Tibial nerve (tissue), 4 donors: ENCODE data around the gene ID2. TPM values are rescaled to one million over a fixed set of nuclear protein-coding genes. Genes with fewer than 3 reads are reported as not detected.

Experiments
- DNase-seq, 2 donors: peaks; one replicate each; pipeline ENCODE4 v3.0.0-alpha.2; 2019; ENCODE audit warnings: low spot score in 2 of 2
- H3K27ac ChIP-seq, 4 donors: fragments of 200-600 bp; sonication (generic) in 3 of 4; one replicate each; pipeline ENCODE4 v1.5.1; 2017 to 2019; ENCODE audit warnings: mild to moderate bottlenecking in 1 of 4
- H3K27me3 ChIP-seq, 2 donors: fragments of 200-600 bp; sonication (generic) in 1 of 2; one replicate each; pipeline versions ENCODE4 v1.5.1 to v1.6.0; 2017 to 2019
- H3K36me3 ChIP-seq, 3 donors: fragments of 200-600 bp; sonication (generic); one replicate each; pipeline ENCODE4 v1.5.1; 2018 to 2019
- H3K4me1 ChIP-seq, 4 donors: fragments of 200-600 bp; sonication (generic) in 3 of 4; one replicate each; pipeline ENCODE4 v1.5.1; 2017 to 2019
- H3K4me3 ChIP-seq, 4 donors: fragments of 200-600 bp; sonication (generic) in 3 of 4; one replicate each; pipeline ENCODE4 v1.5.1; 2017 to 2019; ENCODE audit warnings: mild to moderate bottlenecking in 1 of 4, moderate library complexity in 1 of 4
- H3K9me3 ChIP-seq, 4 donors: fragments of 200-600 bp; sonication (generic) in 3 of 4; one replicate each; pipeline ENCODE4 v1.5.1; 2017 to 2019
- EP300 ChIP-seq, 2 donors: sonication (generic); formaldehyde crosslinking; IDR thresholded peaks; one replicate each; pipeline ENCODE4 v1.6.1; 2017; ENCODE audit warnings: antibody characterized with exemption in 2 of 2, mild to moderate bottlenecking in 1 of 2
- POLR2A ChIP-seq, 2 donors: fragments of 450-650 bp; IDR thresholded peaks; one replicate each; pipeline ENCODE4 v1.6.1; 2017; ENCODE audit warnings: antibody characterized with exemption in 2 of 2, mild to moderate bottlenecking in 2 of 2, moderate library complexity in 2 of 2
- WGBS, 2 donors: methylation state at CpG; one replicate each; pipeline ENCODE4 v1.1.5; 2018; 5-methylcytosine and 5-hydroxymethylcytosine counted together
- total RNA-seq, 4 donors: library from RNA; depleted of rRNA; stranded (reverse); fragments of >200 nt; gene quantifications; one replicate each; pipeline ENCODE4 v1.1.0, GENCODE V29; 2016
- TF ChIP-seq, protein P1 (sequence below), 5 experiments: fragments of 200-600 bp in 3 of 5; fragments of 450-650 bp in 2 of 5; sonication (generic) in 3 of 5; IDR thresholded peaks; one replicate each; pipeline ENCODE4 v1.5.1; 2016 to 2019; ENCODE audit warnings: antibody characterized with exemption in 5 of 5, mild to moderate bottlenecking in 3 of 5, moderate library complexity in 2 of 5

Gene ID2
- total RNA-seq, 4 donors from 2014 or later, result 145 to 208 (median 166) TPM

- peaks cover 0 to 53% (median 17%) of the 10 kb centered on the region in 4 donors for H3K4me1 ChIP-seq
- TF ChIP-seq, protein P1, sequence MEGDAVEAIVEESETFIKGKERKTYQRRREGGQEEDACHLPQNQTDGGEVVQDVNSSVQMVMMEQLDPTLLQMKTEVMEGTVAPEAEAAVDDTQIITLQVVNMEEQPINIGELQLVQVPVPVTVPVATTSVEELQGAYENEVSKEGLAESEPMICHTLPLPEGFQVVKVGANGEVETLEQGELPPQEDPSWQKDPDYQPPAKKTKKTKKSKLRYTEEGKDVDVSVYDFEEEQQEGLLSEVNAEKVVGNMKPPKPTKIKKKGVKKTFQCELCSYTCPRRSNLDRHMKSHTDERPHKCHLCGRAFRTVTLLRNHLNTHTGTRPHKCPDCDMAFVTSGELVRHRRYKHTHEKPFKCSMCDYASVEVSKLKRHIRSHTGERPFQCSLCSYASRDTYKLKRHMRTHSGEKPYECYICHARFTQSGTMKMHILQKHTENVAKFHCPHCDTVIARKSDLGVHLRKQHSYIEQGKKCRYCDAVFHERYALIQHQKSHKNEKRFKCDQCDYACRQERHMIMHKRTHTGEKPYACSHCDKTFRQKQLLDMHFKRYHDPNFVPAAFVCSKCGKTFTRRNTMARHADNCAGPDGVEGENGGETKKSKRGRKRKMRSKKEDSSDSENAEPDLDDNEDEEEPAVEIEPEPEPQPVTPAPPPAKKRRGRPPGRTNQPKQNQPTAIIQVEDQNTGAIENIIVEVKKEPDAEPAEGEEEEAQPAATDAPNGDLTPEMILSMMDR (IDR thresholded peaks at IDR 0.05), result peak in 1 of 5 experiments; percentile 4
- TF ChIP-seq EP300 (IDR thresholded peaks at IDR 0.05), result peak in 1 of 2 donors; percentile 73
- peak; percentile 49 to 64 for TF ChIP-seq POLR2A (IDR thresholded peaks at IDR 0.05)
- peak overlapping the region; percentile 84 to 98 (median 98) for H3K27ac ChIP-seq
- H3K36me3 ChIP-seq, result no peaks in the 10 kb centered on the region
- DNase-seq, result peak; percentile 85 to 88
- peaks cover 0 to 14% (median 0%) of the 10 kb centered on the region in 4 donors for H3K9me3 ChIP-seq
- whole genome bisulfite sequencing, 2 donors, result 0 to 1% methylated on average over 40 to 43 of the region's 91 CpGs
- H3K4me3 ChIP-seq, result peak overlapping the region; percentile 42 to 67 (median 64)
- H3K27me3 ChIP-seq, result peaks cover 0 to 2% of the 10 kb centered on the region in 2 donors
These were observed 2.9 kb upstream of the ID2 start for GRCh38 chr2:8678731-8679566.

DNA sequence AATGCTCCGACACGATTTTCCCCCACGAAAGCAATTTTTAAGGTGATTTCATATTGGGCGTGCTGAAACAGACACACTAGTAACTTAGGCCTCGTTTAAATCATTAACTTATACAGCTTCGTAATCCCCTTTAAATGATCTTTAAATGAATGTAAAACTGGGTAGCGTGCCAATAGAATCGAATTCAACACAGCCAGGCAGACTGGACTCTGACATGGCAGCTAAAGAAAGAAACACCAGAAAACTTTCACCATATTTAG, 2.4 kb upstream of the ID2 start:
- TF ChIP-seq, protein P1 (IDR thresholded peaks at IDR 0.05), result no peak
- TF ChIP-seq EP300 (IDR thresholded peaks at IDR 0.05), result no peak
- peaks cover 0 to 2% of the 10 kb centered on the region in 2 donors for H3K27me3 ChIP-seq
- peak overlapping the region; percentile 42 to 67 (median 64) for H3K4me3 ChIP-seq
- DNase-seq, result no peak
- WGBS, 2 donors, result 9% methylated on average over 8 of the region's 8 CpGs
- peak overlapping the region; percentile 84 to 98 (median 98) for H3K27ac ChIP-seq
- no peaks in the 10 kb centered on the region for H3K36me3 ChIP-seq
- peaks cover 0 to 54% (median 17%) of the 10 kb centered on the region in 4 donors for H3K4me1 ChIP-seq
- peaks cover 0 to 8% (median 0%) of the 10 kb centered on the region in 4 donors for H3K9me3 ChIP-seq

DNA sequence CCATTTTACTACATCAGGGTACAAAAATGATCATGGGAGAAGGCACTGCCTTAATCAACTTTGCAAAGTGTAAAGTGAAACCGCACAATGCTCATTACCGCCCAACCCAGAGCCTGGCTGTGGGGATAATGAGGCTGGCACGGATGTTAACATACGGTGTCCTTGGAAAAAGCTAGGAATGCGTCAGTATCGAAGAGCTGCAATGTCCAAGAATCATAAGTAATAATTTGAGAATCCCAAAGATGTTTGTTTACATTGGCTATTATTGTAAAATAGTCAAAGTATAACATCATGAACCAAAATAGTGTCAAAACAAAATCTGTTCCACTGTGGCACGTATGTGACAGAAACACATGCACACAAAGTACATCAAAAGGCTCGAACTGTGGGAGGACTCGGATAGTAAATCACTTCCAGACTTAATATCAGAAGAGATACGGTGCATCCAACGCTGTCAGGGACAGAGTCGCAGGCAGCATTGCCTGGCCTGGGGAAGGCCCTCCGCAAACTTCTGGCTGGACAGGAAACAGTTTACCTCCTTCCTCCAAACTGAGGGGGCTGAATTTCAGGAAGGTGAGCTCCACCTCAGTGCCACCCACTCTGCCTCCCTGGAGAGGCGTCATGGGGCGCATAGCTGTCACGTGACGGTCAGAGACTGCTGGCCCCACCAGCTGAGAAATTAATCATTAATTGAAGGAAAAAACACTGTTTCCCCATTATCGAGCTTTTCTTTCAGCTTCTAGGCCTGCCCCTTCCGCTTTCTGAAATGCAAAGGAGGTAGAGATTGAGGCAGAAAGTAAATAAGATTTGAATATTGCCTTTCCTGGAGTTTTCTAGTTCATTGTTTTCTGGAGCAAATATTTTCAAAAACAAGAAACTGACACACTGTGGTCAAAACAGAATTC, 1.8 kb upstream of the ID2 start:
- peaks cover 0 to 2% (median 0%) of the 10 kb centered on the region in 4 donors for H3K9me3 ChIP-seq
- no peaks in the 10 kb centered on the region for H3K36me3 ChIP-seq
- peak in 1 of 2 donors; percentile 31 for DNase-seq
- TF ChIP-seq, protein P1 (IDR thresholded peaks at IDR 0.05), result no peak
- TF ChIP-seq EP300 (IDR thresholded peaks at IDR 0.05) (peak in 1 of 2 donors; percentile 65), POLR2A (IDR thresholded peaks at IDR 0.05) (no peak)
- H3K4me3 ChIP-seq, result peak overlapping the region; percentile 42 to 76 (median 64)
- peak overlapping the region; percentile 84 to 98 (median 98) for H3K27ac ChIP-seq
- H3K27me3 ChIP-seq, result peaks cover 0 to 2% of the 10 kb centered on the region in 2 donors
- WGBS, 2 donors, result 16 to 21% methylated on average over 19 of the region's 19 CpGs
- H3K4me1 ChIP-seq, result peaks cover 0 to 58% (median 20%) of the 10 kb centered on the region in 4 donors

DNA sequence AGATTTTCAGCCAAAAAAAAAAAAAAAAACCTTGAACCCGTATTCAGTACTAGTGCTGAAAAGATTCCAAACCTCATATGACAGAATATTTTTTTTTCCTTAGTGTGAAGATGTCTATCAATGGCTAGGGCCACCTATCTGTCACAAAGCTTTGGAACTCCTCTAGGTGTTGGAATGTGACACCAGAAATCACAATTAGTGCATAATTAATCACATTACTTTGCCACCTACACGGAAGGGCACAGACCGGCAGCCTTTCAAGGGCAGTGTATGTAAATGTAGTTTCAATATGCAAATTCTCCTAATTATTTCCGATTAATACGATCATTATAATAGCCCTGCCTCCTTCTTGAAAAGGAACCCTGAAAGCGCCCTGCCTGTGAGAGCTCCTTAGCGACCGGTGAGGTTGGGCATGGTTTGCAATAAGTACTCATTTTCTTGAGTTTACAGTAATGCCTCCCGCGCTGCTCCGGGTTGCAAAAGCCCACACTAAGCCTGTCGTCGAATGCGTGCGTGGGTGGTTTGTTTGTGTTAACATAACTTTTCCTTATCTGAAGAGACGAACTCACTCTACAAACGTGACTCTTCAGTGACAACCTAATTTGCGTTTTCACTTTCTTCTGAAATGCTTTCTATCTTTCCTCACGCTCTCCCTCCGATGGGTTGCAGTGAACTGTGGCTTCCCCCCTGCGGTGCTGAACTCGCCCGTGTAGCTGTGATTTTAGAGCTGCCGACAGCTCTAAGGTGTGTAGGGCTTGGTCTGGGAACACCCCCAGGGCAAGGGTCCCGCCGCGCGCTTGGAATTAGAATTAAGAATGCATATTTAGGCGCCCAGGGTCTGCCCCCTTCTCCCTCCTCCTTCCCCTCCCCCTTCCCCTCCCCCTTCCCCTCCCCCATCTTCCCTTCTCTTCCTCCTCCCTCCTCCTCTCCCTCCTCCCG, 765 bp upstream of the ID2 start:
- TF ChIP-seq, protein P1 (IDR thresholded peaks at IDR 0.05), result no peak
- TF ChIP-seq POLR2A (IDR thresholded peaks at IDR 0.05) (no peak), EP300 (IDR thresholded peaks at IDR 0.05) (peak in 1 of 2 donors; percentile 47)
- DNase-seq, result peak in 1 of 2 donors; percentile 58
- H3K36me3 ChIP-seq, result no peaks in the 10 kb centered on the region
- peaks cover 0 to 2% of the 10 kb centered on the region in 2 donors for H3K27me3 ChIP-seq
- H3K27ac ChIP-seq, result peak overlapping the region; percentile 70 to 98 (median 98)
- H3K4me1 ChIP-seq, result peaks cover 0 to 58% (median 15%) of the 10 kb centered on the region in 4 donors
- H3K4me3 ChIP-seq, result peak overlapping the region; percentile 52 to 78 (median 74)
- 1 to 2% methylated on average over 29 to 30 of the region's 30 CpGs for WGBS, 2 donors
- H3K9me3 ChIP-seq, result no peaks in the 10 kb centered on the region
